Ramos (cell line): ENCODE results near the gene SMIM29.
"Not testable (repeated sequence)": the region's sequence is repeated elsewhere in the genome, so short reads cannot be mapped to it uniquely, and the experiment has no call there.

Experiments
- in situ Hi-C: fragments of 300-500 bp; cut with MboI; formaldehyde crosslinking; loops from one replicate; pipeline ENCODE4 v1.14.3; 2022; ENCODE audit warnings: low sequenced_read_pairs; ENCODE audit not compliant: unreplicated experiment

SMIM29 gene

DNA sequence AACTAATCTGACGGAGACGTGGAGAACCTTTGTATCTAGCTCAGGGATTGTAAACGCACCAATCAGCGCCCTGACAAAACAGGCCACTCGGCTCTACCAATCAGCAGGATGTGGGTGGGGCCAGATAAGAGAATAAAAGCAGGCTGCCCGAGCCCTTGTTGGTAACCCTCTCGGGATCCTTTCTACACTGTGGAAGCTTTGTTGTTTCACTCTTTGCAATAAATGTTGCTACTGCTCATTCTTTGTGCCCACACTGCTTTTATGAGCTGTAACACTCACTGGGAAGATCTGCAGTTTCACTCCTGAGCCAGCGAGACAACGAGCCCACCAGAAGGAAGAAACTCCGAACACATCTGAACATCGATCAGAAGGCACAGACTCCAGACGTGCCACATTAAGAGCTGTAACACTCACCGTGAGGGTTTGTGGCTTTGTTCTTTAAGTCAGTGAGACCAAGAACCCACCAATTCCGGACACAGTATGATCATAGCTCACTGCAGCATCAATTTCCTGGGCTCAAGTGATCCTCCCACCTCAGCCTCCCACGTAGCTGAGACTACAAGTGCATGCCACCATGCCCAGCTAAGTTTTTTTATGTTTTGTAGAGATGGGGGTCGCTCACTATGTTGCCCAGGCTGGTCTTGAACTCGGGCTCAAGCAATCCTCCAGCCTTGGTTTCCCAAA is 21.0 kb upstream of the SMIM29 start:
- in situ Hi-C loops = not testable (repeated sequence)

DNA sequence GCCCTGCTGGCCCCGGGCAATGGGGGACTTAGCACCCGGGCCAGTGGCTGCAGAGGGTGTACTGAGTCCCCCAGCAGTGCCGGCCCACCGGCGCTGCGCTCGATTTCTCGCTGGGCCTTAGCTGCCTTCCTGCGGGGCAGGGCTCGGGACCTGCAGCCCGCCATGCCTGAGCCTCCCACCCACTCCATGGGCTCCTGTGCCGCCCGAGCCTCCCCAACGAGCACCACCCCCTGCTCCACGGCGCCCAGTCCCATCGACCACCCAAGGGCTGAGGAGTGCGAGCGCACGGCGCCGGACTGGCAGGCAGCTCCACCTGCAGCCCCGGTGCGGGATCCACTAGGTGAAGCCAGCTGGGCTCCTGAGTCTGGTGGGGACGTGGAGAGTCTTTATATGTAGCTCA is 20.3 kb upstream of the SMIM29 start:
- in situ Hi-C loops = not testable (repeated sequence)

DNA sequence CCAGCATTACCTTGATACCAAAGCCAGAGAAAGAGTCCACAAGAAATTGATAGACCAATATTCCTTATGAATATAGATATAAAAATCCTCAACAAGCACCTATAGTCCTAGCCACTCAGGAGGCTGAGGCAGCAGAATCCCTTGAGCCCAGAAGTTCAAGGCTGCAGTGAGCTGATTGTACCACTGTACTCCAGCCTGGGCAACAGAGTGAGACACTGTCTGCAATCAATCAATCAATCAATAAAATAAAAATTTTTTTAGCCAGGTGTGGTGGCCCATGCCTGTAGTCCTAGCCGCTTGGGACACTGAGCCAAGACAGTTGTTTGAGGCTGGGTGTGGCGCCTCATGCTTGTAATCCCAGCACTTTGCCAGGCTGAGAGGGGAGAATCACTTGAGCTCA is 18.9 kb upstream of the SMIM29 start:
- in situ Hi-C loops = no loop called here

DNA sequence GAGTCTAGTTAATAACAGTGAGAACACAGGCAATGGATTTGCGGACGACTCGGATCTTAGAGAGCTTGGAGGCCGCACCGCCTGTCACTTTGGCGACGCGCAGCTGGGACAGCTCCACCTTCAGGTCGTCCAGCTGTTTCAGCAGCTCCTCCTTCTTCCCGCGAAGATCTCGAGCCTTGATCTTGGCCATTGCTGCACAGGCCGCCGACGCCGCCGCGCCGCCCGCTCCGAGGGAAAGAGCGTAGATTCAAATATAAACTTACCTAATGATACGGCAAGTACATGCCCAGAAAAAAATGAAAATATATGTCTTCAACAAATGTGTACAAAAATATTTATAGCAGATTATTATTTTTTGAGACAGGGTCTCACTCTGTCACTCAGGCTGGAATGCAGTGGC is 14.7 kb upstream of the SMIM29 start:
- in situ Hi-C loops = not testable (repeated sequence)

DNA sequence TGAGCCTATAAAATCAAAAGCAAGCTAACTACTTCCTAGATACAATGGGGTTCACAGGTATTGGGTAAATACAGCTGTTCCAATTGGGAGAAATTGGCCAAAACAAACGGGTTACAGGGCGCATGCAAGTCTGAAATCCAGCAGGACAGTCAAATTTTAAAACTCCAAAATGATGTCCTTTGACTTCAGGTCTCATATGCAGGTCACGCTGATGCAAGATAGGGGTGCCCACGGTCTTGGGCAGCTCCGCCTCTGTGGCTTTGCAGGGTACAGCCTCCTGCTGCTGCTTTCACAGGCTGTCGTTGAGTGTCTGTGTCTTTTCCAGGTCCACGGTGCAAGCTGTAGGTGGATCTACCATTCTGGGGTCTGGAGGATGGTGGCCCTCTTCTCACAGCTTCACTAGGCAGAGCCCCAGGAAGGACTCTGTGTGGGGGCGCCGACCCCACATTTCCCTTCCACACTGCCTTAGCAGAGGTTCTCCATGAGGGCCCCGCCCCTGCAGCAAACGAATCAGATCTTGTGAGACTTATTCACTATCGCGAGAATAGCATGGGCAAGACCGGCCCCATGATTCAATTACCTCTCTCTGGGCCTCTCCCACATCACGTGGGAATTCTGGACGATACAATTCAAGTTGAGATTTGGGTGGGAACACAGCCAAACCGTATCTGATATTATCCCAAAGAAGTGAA is 11.9 kb upstream of the SMIM29 start:
- in situ Hi-C loops = no loop called here

DNA sequence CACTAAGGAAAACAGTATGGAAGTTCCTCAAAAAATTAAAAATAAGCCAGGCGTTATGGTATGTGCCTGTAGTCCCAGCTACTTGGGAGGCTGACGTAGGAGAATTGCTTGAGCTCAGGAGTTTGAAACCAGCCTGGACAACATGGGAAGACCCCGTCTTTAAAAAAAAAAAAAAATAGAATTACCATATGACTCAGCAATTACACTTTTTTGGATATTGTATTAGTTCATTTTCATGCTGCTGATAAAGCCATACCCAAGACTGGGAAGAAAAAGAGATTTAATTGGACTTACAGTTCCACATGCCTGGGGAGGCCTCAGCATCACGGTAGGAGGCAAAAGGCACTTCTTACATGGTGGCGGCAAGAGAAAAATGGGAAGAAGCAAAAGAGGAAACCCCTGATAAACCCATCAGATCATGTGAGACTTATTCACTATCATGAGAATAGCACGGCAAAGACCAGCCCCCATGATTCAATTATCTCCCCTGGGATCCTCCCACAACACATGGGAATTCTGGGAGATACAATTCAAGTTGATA is 10.8 kb upstream of the SMIM29 start:
- in situ Hi-C loops = no loop called here

DNA sequence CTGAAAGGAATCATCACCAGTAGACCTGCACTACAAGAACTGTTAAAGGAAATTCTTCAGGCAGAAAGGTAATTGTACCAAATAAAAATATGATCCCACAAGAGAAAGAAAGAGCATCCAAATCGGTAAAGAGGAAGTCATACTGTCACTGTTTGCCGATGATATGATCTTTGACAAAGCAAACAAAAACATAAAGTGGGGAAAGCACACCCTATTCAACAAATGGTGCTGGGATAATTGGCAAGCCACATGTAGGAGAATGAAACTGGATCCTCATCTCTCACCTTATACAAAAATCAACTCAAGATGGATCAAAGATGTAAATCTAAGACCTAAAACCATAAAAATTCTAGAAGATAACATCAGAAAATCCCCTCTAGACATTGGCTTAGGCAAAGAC is 3.6 kb upstream of the SMIM29 start:
- in situ Hi-C loops = not testable (repeated sequence)

DNA sequence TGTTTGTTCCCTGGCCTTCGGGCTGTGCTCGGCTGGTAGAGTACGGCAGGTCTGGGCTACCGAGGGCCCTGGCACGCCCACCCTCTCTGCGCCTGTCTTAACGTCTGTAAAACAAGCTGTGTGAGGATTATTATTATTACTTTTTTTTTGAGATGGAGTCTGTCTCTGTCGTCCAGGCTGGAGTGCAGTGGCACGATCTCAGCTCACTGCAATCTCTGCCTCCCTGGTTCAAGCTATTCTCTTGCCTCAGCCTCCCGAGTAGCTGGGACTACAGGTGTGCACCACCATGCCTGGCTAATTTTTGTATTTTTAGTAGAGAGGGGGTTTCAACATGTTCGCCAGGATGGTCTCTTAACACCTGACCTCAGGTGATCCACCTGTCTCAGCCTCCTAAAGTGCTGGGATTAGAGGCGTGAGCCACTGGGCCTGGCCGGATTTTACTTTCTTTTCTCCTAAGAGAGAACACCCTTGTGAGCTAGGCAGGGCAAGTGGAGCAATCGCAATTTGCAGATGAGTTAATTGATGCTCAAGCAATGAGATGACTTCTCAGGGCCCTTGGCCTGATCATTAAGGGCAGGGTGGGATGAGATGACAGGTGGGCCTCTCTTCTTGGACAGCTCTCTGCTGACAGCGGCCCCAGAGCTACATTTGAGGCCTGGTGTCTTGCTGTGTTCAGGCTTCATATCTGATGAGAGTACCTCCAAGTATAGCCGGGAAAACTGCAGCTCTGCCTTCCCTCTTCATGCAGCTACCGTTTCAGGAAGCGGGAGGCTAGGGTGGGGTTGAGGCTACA is 859 bp upstream of the SMIM29 start:
- in situ Hi-C loops = loop anchor here (10.0 kb wide), 1 partner anchor 175 kb away; the partner anchor contains the start of gene RPS10

DNA sequence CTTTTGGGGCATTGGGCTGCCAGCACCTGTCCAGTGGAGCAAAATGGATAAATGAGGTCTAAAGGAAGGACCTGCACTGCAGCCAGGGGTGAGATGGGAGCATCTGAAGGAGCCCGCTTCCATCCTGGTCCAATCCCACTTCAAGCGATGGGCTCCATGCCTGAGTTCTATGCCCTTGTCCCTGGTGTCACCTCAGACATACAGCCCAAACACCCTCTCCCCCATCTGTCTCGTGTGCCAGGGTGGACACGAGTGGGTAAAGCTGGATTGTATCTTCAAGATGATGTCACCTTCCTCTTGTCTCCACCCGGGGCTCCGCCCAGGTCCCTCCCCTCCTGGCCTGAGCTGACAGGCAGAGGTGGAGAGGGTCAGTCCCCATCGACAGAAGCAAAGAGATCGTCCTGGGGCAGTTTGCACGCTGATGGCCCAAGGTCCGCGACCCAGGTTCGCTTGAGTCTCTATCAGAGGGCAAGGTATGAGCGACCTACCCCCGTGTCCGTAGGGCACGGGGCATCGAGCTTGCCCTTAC is 544 bp downstream of the SMIM29 start:
- in situ Hi-C loops = loop anchor here (10.0 kb wide), 1 partner anchor 177 kb away; the partner anchor contains the start of gene RPS10

DNA sequence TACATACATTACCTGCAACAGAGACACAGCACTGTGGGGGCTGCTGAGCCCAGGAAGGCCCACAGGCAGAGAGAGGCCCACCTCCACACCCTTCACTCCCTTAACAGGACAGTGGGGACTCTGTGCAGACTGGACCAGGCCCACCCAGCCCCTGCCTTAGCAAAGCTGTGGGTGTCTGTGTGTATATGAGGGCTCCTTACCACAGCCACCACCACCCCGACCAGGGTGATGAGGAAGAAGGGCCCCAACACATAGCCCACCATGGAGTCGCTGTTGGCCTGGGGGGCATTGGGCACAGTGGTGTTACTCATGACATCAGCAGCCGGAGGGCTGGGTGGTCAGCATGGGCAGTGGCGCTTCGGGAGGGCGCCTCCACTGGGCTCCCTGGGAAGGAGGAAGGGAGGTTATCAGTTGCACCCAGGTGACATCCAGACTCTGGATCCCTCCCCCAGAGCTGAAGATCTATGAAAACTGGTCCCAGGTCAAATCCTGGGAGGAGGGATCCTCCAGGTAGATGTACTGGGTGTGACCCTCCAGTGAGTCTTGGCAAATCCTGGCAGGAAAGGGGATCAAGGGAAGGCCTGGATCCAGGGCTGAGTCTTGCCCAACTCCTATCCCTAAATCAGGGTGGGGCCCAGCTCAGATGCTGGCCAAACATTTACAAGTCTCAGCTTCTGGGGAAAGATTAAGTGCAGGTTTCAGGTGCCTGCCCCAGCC is 1.2 kb downstream of the SMIM29 start:
- in situ Hi-C loops = loop anchor here (10.0 kb wide), 1 partner anchor 177 kb away; the partner anchor contains the start of gene RPS10

DNA sequence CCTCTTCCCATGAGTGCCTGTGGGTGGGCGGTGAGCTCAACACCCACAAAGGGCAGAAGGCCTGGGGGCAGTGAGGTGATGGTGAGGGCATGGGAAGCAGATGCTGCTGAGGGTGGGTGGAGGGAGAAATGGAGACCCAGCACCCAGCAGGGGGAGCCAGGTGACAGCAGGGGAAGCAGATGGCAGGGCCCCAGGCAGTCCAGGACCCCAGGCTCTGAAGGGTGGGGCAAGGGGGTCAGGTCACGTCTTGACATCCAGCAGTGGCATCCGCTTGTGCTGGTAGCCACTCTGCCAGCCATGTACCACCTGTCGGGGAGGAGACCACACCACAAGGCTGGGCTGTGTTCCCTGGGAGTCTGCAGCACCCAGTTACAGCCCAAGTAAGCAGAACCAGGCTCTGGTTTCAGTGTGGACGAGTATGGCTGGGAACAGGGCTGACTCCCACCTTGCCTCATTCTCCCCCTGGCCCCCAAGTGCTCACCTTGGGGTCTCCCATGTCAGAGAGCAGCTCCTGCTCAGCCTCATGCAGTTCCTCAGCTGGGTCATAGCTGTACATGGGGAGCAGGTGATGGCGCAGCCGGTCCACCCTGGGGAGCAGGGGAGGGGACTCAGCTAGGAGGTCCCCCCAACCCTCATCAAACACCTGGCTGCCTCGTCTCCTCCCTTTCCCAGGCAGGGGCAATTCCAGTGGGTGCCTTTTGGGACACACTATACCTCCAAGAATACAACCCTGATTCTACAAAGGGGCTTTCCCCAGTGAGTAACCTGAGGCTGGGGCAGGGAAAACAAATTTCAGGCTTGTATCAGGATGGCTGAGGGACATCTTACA is 2.0 kb downstream of the SMIM29 start:
- in situ Hi-C loops = loop anchor here (10.0 kb wide), 1 partner anchor 178 kb away; the partner anchor contains the start of gene RPS10

DNA sequence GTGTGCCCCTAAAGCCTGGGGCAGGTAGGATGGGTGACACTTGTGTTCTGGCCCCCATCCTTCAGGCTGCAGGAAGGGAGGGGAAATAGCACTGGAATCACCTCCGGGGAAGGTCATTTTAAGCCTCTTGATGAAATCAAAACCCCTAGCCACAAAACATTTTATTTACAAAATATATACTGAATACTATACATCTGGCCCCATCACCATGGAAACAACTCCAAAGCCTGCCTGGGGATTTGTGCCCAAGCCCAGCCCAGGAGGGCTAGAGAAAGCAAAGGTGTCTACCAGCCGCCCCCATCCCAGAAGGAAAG is 2.6 kb downstream of the SMIM29 start:
- in situ Hi-C loops = loop anchor here (10.0 kb wide), 1 partner anchor 179 kb away; the partner anchor contains the start of gene RPS10

DNA sequence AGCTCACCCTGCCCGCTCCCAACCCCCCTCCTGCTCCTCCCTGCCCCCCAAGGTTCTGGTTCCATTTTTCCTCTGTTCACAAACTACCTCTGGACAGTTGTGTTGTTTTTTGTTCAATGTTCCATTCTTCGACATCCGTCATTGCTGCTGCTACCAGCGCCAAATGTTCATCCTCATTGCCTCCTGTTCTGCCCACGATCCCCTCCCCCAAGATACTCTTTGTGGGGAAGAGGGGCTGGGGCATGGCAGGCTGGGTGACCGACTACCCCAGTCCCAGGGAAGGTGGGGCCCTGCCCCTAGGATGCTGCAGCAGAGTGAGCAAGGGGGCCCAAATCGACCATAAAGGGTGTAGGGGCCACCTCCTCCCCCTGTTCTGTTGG is 3.1 kb downstream of the SMIM29 start:
- in situ Hi-C loops = loop anchor here (10.0 kb wide), 1 partner anchor 179 kb away; the partner anchor contains the start of gene RPS10

DNA sequence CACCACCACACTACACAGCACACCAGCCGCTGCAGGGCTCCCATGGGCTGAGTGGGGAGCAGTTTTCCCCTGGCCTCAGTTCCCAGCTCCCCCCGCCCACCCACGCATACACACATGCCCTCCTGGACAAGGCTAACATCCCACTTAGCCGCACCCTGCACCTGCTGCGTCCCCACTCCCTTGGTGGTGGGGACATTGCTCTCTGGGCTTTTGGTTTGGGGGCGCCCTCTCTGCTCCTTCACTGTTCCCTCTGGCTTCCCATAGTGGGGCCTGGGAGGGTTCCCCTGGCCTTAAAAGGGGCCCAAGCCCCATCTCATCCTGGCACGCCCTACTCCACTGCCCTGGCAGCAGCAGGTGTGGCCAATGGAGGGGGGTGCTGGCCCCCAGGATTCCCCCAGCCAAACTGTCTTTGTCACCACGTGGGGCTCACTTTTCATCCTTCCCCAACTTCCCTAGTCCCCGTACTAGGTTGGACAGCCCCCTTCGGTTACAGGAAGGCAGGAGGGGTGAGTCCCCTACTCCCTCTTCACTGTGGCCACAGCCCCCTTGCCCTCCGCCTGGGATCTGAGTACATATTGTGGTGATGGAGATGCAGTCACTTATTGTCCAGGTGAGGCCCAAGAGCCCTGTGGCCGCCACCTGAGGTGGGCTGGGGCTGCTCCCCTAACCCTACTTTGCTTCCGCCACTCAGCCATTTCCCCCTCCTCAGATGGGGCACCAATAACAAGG is 3.6 kb downstream of the SMIM29 start:
- in situ Hi-C loops = loop anchor here (10.0 kb wide), 1 partner anchor 180 kb away; the partner anchor contains the start of gene RPS10

DNA sequence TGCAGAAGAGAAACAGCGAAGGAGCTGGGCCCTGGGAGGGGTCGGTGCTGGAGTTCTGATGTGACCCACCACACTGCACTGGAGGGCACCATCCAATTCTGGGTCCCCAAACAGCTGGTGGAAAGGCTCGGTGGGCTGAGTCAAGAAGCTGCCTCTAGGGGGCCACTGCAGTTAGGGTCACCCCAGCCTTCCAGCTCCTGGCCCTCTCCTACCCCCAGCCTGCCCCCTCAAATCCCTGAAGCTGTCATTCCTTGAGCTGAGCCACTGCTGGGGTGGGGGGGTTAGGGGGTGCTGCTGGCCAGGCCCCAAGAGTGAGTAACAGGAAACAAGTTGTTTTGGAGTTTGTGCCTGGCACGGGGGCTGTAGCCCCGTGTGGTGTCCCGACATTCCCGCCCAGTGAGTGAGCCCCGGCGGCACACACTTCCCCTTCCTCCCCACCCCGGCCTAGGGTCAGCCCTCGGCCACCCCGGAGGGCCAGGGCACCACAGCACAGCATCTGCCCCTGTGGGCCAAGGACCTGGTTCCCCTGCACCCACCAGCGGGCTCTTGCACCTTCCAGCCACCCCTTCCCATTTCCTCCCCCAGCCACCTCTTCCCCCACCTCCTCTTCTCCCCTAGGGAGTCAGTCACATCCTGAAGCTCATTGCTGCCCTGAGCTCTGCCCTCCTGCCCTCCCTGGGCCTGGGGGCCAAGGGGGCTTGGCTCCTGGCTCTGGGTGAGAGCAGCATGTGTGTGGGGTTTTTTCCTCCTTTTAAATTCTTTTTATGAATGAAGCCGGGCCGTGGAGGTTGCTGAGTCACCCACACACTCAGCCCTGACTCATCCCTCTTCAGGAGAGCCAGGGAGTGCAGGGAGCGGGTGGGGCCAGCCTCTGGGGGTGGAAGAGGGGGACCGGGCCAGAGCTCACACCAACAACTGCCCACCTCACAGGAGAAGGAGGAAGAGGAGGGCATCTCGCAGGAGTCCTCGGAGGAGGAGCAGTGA is 4.6 kb downstream of the SMIM29 start:
- in situ Hi-C loops = loop anchor here (10.0 kb wide), 1 partner anchor 181 kb away; the partner anchor contains the start of gene RPS10

DNA sequence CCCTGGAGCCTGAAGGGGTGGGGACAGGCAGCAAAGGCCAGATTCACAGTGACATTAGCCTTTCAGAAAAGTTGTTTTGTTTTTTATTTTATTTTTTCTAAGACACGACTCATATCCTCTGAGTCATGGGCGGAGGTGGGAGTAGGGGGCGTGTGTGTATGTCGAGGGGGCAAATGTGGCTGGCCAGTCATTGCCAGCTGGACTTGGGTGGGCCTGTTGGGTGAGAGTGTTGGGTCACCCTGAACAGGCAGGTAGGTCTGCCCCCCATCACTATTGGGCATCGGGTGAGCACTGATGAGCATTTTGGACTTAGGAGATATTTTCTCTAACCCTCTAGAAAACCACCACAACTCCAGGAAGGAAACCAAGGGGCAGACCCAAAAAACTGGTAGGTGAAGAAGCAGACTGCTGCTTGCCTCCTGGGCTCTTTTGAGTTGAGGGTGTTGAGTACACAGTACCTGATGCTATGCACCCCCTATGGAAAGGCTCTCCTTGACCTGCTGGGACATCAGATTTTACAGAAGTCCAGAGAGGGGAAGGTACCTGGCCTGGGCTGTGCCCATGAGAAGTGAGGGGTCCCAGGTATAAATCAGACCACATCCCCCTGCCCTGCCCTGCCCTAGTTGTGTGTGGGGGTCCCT is 5.6 kb downstream of the SMIM29 start:
- in situ Hi-C loops = loop anchor here (10.0 kb wide), 1 partner anchor 182 kb away; the partner anchor contains the start of gene RPS10
